ENCODE results near the gene ODAD4. TPM values are rescaled to one million over a fixed set of nuclear protein-coding genes. Genes with fewer than 3 reads are reported as not detected.
A peak's percentile ranks its signal among the peaks of the same experiment; 100 is the strongest.
"Not testable (repeated sequence)": the region's sequence is repeated elsewhere in the genome, so short reads cannot be mapped to it uniquely, and the experiment has no call there.

ODAD4 gene
- total and polyA plus RNA-seq, 8 donors: 0.20 to 4.1 (median 0.72) TPM

DNA sequence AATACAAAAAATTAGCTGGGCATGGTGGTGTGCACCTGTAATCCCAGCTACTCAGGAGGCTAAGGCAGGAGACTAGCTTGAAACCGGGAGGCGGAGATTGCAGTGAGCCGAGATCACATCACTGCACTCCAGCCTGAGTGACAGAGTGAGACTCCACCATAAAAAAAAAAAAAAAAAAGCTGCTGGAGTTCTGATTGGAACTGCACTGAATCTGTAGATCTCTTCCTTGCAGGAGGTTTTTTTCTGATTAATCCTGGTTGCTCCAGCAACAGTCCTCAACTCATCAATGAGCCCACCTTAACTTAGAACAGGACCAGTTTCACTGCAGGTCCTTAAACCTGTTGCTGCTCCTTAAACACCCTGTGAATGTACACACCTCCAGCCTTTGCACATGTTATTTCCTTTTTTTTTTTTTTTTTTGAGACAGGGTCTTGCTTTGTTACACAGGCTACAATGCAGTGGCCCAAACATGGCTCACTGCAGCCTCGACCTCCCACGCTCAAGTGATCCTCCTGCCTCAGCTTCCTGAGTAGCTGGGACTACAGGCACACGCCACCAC is 1.6 kb upstream of the ODAD4 start:
- Histone ChIP-seq H3K4me3 (no peak overlapping the region), H3K36me3 (no peaks in the 10 kb centered on the region), H3K9me3 (no peaks in the 10 kb centered on the region), H3K27ac (no peak overlapping the region), H3K4me1 (peaks cover 0 to 9% (median 0%) of the 10 kb centered on the region in 3 donors), H3K27me3 (no peaks in the 10 kb centered on the region)
- no peak for ATAC-seq
- no peak for DNase-seq
- TF ChIP-seq, protein P1, sequence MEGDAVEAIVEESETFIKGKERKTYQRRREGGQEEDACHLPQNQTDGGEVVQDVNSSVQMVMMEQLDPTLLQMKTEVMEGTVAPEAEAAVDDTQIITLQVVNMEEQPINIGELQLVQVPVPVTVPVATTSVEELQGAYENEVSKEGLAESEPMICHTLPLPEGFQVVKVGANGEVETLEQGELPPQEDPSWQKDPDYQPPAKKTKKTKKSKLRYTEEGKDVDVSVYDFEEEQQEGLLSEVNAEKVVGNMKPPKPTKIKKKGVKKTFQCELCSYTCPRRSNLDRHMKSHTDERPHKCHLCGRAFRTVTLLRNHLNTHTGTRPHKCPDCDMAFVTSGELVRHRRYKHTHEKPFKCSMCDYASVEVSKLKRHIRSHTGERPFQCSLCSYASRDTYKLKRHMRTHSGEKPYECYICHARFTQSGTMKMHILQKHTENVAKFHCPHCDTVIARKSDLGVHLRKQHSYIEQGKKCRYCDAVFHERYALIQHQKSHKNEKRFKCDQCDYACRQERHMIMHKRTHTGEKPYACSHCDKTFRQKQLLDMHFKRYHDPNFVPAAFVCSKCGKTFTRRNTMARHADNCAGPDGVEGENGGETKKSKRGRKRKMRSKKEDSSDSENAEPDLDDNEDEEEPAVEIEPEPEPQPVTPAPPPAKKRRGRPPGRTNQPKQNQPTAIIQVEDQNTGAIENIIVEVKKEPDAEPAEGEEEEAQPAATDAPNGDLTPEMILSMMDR (IDR thresholded peaks at IDR 0.05): no peak
- WGBS, 2 donors: 78 to 87% methylated on average over 6 of the region's 6 CpGs
- FAIRE-seq: no peak
- intact Hi-C loops (cut with DNase I): no loop called here

DNA sequence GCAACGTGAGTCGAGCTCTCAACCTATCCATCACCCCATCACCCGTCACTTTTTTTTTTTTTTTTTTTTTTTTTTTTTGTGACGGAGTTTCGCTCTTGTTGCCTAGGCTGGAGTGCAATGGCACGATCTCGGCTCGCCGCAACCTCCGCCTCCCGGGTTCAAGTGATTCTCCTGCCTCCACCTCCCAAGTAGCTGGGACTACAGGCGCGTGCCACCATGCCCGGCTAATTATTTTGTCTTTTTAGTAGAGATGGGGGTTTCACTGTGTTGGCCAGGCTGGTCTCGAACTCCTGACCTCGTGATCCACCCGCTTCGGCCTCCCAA is 378 bp downstream of the ODAD4 start:
- not testable (repeated sequence) for ATAC-seq

GRCh38 chr17:41931715-41932114 is 1.3 kb downstream of the ODAD4 start:
- H3K4me1 ChIP-seq; H3K36me3 ChIP-seq; H3K4me3 ChIP-seq; intact Hi-C loops (cut with DNase I); H3K9me3 ChIP-seq; ATAC-seq; H3K27ac ChIP-seq; DNase-seq; FAIRE-seq; H3K27me3 ChIP-seq: not testable (repeated sequence)
- WGBS, 2 donors: 77 to 82% methylated on average over 4 of the region's 4 CpGs

More for the DNA sequence above, 378 bp downstream of the ODAD4 start:
- FAIRE-seq; H3K4me1 ChIP-seq; DNase-seq; H3K27me3 ChIP-seq; H3K36me3 ChIP-seq; intact Hi-C loops (cut with DNase I); H3K9me3 ChIP-seq: not testable (repeated sequence)
- Histone ChIP-seq H3K27ac (peak overlapping the region in 2 of 4 donors; percentile 79 to 84), H3K4me3 (peak overlapping the region; percentile 26 to 55 (median 47))
- WGBS, 2 donors: 42 to 43% methylated on average over 16 to 18 of the region's 18 CpGs

GRCh38 chr17:41932816-41933389 is 2.5 kb downstream of the ODAD4 start:
- ATAC-seq: no peak
- 42 to 57% methylated on average over 2 of the region's 2 CpGs for WGBS, 2 donors

DNA sequence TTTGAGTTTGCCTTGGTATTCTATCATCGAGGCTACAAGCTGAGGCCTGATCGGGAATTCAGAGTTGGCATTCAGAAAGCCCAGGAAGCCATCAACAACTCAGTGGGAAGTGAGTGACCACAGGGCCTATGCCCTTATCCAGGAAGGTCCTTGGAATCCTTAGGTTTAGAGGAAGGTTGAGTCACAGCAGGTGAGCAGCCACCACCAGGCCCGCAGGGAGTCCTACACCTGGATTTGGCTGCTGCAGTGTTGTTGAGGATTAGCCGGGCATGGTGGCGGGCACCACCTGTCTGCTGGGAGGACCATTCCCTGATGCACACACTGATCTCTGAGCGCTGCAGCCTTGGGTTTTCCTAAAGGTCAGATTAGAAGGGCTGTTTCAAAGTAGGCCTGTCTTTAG is 5.2 kb downstream of the ODAD4 start:
- intact Hi-C loops (cut with DNase I): no loop called here
- Histone ChIP-seq H3K27ac (no peak overlapping the region), H3K4me3 (no peak overlapping the region), H3K27me3 (no peaks in the 10 kb centered on the region), H3K36me3 (no peaks in the 10 kb centered on the region), H3K4me1 (peaks cover 8 to 15% (median 13%) of the 10 kb centered on the region in 3 donors), H3K9me3 (no peaks in the 10 kb centered on the region)
- TF ChIP-seq, protein P1 (IDR thresholded peaks at IDR 0.05): no peak
- DNase-seq: no peak
- WGBS, 2 donors: 95% methylated on average over 6 of the region's 6 CpGs
- no peak for ATAC-seq
- FAIRE-seq: no peak

More at GRCh38 chr17:41932816-41933389, 2.5 kb downstream of the ODAD4 start:
- intact Hi-C loops (cut with DNase I): no loop called here
- no peak overlapping the region for H3K4me3 ChIP-seq
- H3K4me1 ChIP-seq: peaks cover under 1 to 11% (median 5%) of the 10 kb centered on the region in 3 donors
- FAIRE-seq (no peak), DNase-seq (no peak)
- H3K27ac ChIP-seq: no peak overlapping the region
- no peaks in the 10 kb centered on the region for H3K27me3 ChIP-seq
- TF ChIP-seq, protein P1 (IDR thresholded peaks at IDR 0.05): no peak
- no peaks in the 10 kb centered on the region for H3K9me3 ChIP-seq
- H3K36me3 ChIP-seq: no peaks in the 10 kb centered on the region
